Sciatic nerve (tissue), 2 donors: Measurements from ENCODE around the gene LITAF. TPM values are rescaled to one million over a fixed set of nuclear protein-coding genes. Genes with fewer than 3 reads are reported as not detected.
"Not testable (repeated sequence)": the region's sequence is repeated elsewhere in the genome, so short reads cannot be mapped to it uniquely, and the experiment has no call there.

ENCODE experiments used
- ATAC-seq: fragments of 200-7000 bp; cut with Tn5 transposase; one replicate; pipeline ENCODE4 v1.9.1; 2020; ENCODE audit warnings: mild to moderate bottlenecking, moderate library complexity
- DNase-seq: peaks from one replicate; pipeline ENCODE4 v3.0.0-alpha.2; 2020; ENCODE audit warnings: low spot score
- intact Hi-C: fragments of 100-400 bp; cut with DNase I; formaldehyde crosslinking; loops from one replicate; pipeline ENCODE4 v1.14.2; 2022
- total RNA-seq: library from RNA; stranded (reverse); fragmentation: NEBNext Ultra II Directional; extraction: Animal tissue kit (Norgen Biotek cat#: 25700); gene quantifications from one replicate; pipeline ENCODE4 v1.2.1, GENCODE V29; 2021
- donor health status: DM: no; HTN: no; CAD: no.
- donor health status: DM: no; HTN: no; CAD: no.

Gene LITAF
- total RNA-seq, 1 donor from 2014 or later: 200 TPM

- intact Hi-C loops, DNase-seq, ATAC-seq: not testable (repeated sequence)
Observed at GRCh38 chr16:11604296-11604695, 17.6 kb upstream of the LITAF start.

DNA sequence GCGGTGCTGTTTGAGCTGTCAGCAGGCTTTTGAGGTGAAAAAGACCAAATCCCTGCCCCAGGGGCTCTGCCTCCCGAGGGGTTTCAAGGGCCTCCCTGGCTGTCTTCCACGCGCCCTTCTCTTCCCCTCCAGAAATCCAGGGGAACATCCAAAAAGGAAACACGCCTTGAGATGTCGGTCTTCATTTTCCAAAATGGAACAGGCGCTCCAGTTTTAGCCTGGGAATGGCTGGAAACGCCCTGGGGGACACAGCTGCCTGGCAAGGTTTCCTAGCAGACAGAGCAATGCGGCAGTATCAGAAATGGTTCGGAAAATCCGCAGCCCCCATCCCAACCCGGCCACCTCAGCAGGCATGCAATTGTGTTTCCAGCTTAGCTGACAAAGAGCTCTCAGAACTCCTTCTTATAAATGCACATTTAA is 16.6 kb upstream of the LITAF start:
- ATAC-seq (peak; percentile 30), DNase-seq (no peak)
- intact Hi-C loops: no loop called here

DNA sequence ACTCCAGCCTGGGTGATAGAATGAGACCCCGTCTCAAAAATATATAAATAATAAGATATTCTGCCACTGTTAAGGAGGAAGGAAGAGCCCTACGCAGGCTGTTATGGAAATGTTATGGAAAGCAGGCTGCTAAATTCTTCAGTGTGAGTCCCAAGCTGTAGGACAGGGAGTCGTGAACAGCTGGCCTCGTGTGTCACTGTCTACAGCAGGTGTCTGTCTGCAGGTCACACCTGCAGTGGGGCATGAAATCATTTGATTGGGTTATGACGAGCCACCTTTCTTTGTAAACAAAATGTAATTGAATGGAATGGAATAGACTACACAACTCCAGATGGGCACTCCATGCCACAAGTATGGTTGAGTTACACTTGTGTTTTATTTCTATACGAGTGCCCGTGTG is 15.6 kb upstream of the LITAF start:
- DNase-seq: no peak
- ATAC-seq: no peak
- intact Hi-C loops: no loop called here

DNA sequence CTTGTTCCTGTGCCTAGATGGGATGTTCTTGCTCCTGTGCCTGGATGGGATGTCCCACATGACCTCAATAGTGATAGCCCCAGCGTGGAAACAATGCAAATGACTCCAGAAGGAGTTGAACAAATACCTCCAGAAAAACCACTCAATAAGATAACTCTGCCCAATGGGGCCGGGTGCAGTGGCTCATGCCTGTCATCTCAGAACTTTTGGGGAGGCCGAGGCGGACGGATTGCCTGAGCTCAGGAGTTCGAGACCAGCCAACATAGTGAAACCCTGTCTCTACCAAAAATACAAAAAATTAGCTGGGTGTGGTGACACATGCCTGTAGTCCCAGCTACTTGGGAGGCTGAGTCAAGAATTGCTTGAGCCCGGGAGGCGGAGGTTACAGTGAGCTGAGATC is 15.2 kb upstream of the LITAF start:
- ATAC-seq (no peak), DNase-seq (no peak)
- intact Hi-C loops: no loop called here

GRCh38 chr16:11601425-11601824 is 14.7 kb upstream of the LITAF start:
- ATAC-seq (no peak), DNase-seq (no peak)
- intact Hi-C loops: no loop called here

GRCh38 chr16:11599579-11599978 is 12.9 kb upstream of the LITAF start:
- ATAC-seq (no peak), DNase-seq (no peak)
- intact Hi-C loops: no loop called here

DNA sequence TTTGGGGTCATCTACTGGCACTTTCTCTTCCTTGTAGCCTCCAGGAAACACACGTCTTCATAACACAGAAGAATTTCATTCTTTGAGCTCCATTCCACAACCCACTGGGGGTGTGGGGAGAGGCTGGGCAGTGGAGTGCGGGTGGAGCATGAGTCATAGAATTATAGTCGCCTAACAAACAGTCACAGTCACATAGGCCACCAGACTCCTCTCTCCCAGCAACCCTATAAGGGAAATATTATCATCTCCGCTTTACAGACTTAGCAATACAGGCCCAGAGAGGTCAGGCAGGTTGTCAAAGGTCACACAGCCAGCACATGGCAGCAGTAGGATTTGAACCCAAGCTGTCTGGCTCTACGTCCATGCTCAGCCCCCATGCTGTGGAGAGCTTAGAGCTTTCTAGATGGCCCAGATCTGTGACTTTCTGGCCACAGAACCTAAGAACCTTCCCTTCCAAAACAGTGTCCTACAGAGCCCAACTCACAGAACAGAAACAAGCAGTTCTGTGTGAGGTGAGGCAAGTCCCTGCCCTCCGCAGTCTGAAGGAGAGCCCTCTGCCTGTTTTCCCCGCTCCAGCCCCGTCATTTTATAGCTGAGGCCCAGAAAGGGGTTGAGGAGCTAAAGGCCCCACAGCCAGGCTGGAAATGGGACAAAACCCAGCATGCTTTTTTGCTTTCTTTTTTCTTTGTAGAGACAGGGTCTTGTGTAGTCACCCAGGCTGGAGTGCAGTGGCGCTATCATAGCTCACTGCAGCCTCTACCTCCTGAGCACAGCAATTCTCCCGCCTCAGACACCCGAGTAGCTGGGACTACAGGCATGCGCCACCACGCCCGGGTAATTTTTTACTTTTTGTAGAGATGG is 10.7 kb upstream of the LITAF start:
- ATAC-seq (peak; percentile 86), DNase-seq (no peak)
- intact Hi-C loops: no loop called here

DNA sequence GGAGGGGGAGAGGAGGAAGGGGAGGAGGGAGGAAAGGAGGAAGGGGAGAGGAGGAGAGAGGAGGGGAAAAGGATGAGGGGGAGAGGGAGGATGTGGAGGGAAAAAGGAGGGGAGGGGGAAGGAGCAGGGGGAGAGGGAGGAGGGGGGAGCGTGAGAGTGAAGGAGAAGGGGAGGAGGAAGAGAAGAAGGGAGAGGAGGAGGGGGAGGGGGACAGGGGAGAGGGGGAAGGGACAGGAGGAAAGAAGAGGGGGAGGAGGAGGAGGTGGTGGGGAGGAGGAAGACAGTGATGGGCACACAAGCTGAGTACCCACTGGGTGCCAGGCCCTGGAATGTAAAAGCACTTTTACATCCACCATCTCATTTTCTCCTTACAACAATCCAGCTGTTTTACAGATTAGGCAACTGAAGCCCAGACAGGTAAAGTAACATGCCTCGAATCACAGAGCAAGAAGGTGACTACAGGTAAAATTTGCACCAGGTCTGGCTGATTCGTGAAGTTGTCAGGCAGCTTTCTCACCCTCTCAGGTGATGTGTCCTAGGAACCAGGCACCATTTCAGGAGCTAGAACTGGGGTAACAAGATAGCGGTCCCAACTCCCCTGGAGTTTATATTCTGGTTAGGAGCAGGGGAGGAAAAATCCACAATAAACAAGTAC is 10.0 kb upstream of the LITAF start:
- ATAC-seq (no peak), DNase-seq (no peak)
- intact Hi-C loops: no loop called here

- ATAC-seq: no peak
- no peak for DNase-seq
- intact Hi-C loops: no loop called here
Observed at GRCh38 chr16:11593581-11593980, 6.9 kb upstream of the LITAF start.

DNA sequence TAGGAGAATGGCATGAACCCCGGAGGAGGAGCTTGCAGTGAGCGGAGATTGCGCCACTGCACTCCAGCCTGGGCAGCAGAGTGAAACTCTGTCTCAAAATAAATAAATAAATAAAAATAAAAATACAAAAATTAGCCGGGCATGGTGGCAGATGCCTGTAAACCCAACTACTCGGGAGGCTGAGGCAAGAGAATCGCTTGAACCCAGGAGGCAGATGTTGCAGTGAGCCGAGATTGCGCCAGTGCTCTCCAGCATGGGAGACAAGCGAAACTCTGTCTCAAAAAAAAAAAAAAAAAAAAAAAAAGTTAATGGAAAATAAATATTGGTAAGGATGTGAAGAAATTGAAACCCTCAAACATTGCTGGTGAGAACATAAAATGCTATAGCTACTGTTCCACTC is 6.4 kb upstream of the LITAF start:
- DNase-seq, intact Hi-C loops, ATAC-seq: not testable (repeated sequence)

GRCh38 chr16:11591630-11592029 is 4.9 kb upstream of the LITAF start:
- DNase-seq, intact Hi-C loops, ATAC-seq: not testable (repeated sequence)

GRCh38 chr16:11589198-11589550 is 2.5 kb upstream of the LITAF start:
- ATAC-seq (no peak), DNase-seq (no peak)
- intact Hi-C loops: no loop called here

- intact Hi-C loops: no loop called here
- ATAC-seq (no peak), DNase-seq (no peak)
Observed at GRCh38 chr16:11588321-11589197, 1.8 kb upstream of the LITAF start.

DNA sequence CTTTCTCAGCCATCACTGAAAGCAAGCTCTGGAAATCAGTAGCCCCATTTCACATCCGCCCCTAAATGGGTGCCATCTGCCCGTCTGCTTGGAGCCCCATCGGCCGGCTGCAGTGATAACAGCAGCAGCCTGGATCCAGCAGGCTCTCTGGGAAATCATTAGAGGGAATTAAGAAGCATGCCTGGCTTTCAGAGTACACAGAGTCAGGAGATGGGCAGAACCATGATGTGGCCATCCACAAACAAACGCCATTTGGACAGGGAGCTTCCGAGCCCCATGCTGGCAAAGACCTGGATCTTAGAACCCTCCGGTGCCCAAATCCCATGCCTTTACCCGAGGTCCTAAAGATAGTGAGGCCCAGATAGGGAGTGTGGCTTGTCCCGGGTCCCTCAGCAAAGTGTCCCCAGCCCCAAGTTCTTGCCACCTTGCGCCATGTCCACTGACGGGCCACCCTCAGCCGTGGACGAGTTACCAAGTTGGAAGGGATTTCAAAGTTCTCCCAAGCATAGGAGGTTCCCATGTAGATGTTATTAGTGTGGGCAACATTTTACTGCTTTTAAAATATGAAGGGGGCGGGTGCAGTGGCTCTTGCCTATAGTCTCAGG is 1.0 kb upstream of the LITAF start:
- ATAC-seq: no peak
- DNase-seq: no peak
- intact Hi-C loops: no loop called here

DNA sequence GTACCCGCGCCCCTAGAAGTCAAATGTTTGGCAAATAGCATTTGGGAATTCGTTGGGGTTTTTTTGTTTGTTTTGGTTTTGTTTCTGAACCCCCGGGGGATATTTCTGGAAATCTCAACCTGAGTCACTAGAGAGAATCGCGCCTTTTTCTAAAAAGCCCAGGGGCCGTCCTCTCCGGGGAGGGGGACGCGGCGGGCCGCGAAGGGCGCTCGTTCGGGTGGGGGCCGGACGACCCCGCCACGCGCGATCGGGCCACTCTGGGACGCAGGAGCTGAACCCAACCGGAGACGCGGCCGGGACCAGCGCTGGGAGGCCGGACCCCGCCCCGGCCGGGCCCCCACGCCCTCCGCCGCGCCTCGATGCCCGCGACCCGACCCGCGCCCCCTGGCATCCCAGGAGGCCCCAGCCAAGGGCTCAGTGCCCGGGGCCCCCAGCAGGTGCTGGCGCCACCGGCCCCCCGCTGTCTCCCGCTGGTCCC is 302 bp downstream of the LITAF start:
- intact Hi-C loops: no loop called here
- ATAC-seq (no peak), DNase-seq (no peak)

DNA sequence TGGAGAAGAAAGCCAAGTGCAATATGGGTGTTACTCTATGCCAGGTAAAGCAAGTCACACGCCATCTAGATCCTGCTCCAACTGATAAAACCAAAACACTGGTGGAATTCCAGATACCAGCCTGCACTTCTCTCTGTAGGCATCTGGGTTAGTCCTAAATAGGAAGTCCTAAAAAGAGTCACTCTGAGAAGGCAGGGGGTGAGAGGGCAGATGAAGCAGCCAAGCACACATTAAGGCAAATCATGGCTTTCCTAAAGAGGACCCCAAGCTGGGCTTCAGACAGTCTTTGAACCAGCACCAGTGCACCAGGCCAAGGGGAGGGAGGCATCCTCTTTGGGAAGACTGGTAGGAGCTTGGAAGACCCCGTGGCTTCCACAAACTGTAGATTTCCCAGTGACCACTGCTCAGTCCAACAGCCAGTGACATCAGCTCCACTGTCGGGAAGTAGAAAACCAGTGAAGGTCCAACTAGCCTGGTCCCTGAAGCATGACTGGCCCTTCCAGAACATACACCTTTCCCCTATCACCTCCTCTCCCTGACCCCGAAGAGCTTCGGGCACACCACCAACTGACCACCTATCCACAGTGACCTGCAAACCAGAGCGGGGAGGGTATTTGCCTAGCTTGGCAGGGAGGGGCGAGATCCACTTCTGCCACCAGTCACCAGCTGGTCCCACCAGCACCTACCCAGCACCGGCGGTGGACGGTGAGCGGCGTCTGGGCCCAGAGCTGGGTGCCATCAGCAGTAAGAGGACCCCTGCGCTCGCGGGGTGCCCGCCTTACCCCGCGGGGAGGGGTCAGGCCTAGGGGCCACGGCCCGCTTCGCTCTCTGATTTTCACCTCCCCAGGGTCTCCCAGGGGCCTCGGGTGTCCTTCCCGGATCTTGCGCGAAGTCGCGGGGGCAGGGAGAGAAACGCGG is 1.0 kb downstream of the LITAF start:
- DNase-seq (peak; percentile 74), ATAC-seq (peak; percentile 56)
- intact Hi-C loops: no loop called here

GRCh38 chr16:11583889-11584565 is 2.7 kb downstream of the LITAF start:
- DNase-seq: no peak
- peak; percentile 3 for ATAC-seq
- intact Hi-C loops: no loop called here

- intact Hi-C loops: no loop called here
- ATAC-seq (no peak), DNase-seq (no peak)
Observed at GRCh38 chr16:11583166-11583565, 3.6 kb downstream of the LITAF start.
